HG03097 (cell line): ENCODE data around the gene SORD.
"Not testable (repeated sequence)": the region's sequence is repeated elsewhere in the genome, so short reads cannot be mapped to it uniquely, and the experiment has no call there.

ENCODE experiments used
- ATAC-seq: cut with Tn5 transposase; IDR thresholded peaks from one replicate; pipeline ENCODE4 v1.9.1; 2021; ENCODE audit not compliant: unreplicated experiment, low FRiP score

SORD gene

GRCh38 chr15:45093622-45094357 is 70.8 kb downstream of the SORD start:
- ATAC-seq: no peak

GRCh38 chr15:45094358-45094730 is 71.3 kb downstream of the SORD start:
- no peak for ATAC-seq

- ATAC-seq: no peak
Observed at GRCh38 chr15:45095661-45096060, 72.7 kb downstream of the SORD start.

- no peak for ATAC-seq
Observed at GRCh38 chr15:45097466-45097865, 74.5 kb downstream of the SORD start.

- no peak for ATAC-seq
Observed at GRCh38 chr15:45099549-45100165, 76.7 kb downstream of the SORD start.

- ATAC-seq: no peak
Observed at GRCh38 chr15:45100884-45101625, 78.1 kb downstream of the SORD start.

- ATAC-seq: no peak
Observed at GRCh38 chr15:45101749-45102148, 78.8 kb downstream of the SORD start.

- ATAC-seq: no peak
Observed at GRCh38 chr15:45102226-45102625, 79.2 kb downstream of the SORD start.

GRCh38 chr15:45104170-45104569 is 81.2 kb downstream of the SORD start:
- not testable (repeated sequence) for ATAC-seq

GRCh38 chr15:45105586-45105985 is 82.6 kb downstream of the SORD start:
- ATAC-seq: no peak

GRCh38 chr15:45106002-45106790 is 83.2 kb downstream of the SORD start:
- no peak for ATAC-seq

- no peak for ATAC-seq
Observed at GRCh38 chr15:45107941-45108630, 85.1 kb downstream of the SORD start.

- ATAC-seq: no peak
Observed at GRCh38 chr15:45110256-45110820, 87.3 kb downstream of the SORD start.

GRCh38 chr15:45111390-45112142 is 88.6 kb downstream of the SORD start:
- no peak for ATAC-seq

GRCh38 chr15:45112143-45112590 is 89.2 kb downstream of the SORD start:
- no peak for ATAC-seq

- no peak for ATAC-seq
Observed at GRCh38 chr15:45112591-45113379, 89.8 kb downstream of the SORD start.

- no peak for ATAC-seq
Observed at GRCh38 chr15:45113380-45113990, 90.5 kb downstream of the SORD start.
